GM13976 (cell line): Measurements from ENCODE around the gene DGKH.

ENCODE experiments used
- DNase-seq: peaks from one replicate; pipeline ENCODE4 v3.0.0; 2012; ENCODE audit warnings: low spot score
- in situ Hi-C: fragments of 300-500 bp; cut with MboI; formaldehyde crosslinking; loops from one replicate; pipeline ENCODE4 v1.12.0; 2022; ENCODE audit warnings: low sequenced_read_pairs, mixed read lengths, inconsistent platforms; ENCODE audit not compliant: unreplicated experiment
- TF ChIP-seq, protein P1 (sequence below): IDR thresholded peaks from 2 replicates; pipeline ENCODE4 v1.5.1; 2012; ENCODE audit warnings: borderline replicate concordance, mild to moderate bottlenecking; ENCODE audit not compliant: insufficient read depth; ENCODE audit errors: extremely low read depth, missing control alignments, control extremely low read depth

The DGKH gene

DNA sequence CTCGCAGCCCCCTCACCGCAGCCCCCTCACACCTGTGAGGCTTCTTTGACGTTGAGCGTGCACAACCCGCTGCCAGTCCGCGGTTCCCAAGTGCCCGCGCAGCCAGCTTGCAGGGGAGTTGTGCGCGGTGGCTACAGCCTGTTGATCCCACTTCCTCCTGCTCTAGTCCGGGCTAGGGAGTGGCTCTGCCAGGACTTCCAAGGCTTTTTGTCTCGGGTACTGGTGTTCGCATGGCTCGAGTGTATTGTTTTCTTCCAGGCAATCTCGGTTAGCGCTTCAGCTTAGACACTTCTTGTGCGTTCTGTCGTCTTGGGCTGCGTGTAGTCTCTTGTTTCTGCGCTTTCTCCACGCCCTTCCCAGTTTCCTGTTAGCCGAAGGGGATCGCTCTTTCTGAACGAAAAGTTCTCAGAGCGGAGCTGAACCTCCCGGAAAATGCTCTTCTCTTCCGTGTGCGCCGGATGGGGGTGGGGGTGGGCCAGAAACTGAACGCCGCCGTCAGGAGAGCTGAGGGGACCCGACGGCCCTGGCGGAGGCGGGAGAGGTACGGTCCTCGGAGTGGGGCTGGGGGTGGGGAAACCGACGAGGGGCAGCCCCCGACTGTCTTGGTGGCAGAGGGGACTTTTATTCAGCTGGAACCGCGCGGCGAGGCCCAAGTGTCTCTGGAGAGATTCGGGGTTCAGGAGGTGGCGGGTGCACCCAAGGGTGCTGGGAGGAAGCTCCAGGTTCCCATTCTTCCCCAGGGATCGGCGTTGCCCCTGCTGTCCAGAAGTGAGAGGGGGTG is 697 bp upstream of the DGKH start:
- DNase-seq, result peak; percentile 78
- TF ChIP-seq, protein P1, sequence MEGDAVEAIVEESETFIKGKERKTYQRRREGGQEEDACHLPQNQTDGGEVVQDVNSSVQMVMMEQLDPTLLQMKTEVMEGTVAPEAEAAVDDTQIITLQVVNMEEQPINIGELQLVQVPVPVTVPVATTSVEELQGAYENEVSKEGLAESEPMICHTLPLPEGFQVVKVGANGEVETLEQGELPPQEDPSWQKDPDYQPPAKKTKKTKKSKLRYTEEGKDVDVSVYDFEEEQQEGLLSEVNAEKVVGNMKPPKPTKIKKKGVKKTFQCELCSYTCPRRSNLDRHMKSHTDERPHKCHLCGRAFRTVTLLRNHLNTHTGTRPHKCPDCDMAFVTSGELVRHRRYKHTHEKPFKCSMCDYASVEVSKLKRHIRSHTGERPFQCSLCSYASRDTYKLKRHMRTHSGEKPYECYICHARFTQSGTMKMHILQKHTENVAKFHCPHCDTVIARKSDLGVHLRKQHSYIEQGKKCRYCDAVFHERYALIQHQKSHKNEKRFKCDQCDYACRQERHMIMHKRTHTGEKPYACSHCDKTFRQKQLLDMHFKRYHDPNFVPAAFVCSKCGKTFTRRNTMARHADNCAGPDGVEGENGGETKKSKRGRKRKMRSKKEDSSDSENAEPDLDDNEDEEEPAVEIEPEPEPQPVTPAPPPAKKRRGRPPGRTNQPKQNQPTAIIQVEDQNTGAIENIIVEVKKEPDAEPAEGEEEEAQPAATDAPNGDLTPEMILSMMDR, result no peak
- in situ Hi-C loops, result no loop called here

DNA sequence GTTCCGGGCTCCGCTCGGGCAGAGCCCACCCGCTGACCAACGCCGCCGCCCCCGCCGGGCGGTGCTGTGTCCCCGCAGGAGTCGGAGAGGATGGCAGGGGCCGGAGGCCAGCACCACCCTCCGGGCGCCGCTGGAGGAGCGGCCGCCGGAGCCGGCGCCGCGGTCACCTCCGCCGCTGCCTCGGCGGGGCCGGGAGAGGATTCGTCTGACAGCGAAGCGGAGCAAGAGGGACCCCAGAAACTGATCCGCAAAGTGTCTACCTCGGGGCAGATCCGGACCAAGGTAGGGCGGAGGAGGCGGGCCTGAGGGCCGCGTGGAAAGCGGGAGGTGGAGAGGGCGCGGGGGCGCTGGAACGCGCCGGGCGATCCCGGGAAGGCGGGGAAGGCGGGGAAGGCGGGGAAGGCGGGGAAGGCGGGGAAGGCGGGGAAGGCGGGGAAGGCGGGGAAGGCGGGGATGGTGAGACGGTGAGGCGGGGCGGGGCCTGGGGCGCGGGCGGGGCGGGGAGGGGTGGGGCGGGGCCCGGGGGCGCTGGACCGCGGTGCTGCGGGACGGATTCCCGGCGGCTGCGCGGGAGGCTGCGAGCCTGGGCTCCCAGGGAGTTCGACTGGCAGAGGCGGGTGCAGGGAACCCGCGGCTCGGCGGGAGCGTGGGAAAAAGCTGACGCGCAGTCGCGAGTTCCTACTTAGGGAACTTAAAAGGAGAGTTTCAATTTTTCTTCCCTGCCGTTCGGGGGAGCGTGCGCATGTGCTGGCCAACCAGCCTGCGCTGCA is 421 bp downstream of the DGKH start:
- in situ Hi-C loops, result no loop called here
- DNase-seq, result peak; percentile 86
- TF ChIP-seq, protein P1, result peak; percentile 6

DNA sequence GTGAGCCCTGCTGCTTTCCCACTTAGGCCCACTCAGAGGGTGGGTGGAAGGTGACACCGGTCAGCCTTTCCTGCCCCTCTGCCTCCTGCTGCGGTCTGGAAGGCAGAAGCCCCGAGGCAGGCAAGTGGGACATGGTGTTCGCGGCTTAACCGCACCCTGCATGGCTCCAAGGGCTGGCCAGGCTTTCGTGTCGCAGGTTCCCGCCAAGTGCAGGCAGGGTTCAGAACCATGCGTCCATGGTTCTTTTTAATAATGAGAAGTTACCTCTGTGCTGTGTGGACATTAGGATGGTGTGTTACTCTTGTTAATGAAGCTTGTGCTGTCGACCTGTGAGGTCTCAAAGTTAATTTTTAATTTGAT is 986 bp downstream of the DGKH start:
- in situ Hi-C loops, result no loop called here
- no peak for DNase-seq
- TF ChIP-seq, protein P1, result no peak

DNA sequence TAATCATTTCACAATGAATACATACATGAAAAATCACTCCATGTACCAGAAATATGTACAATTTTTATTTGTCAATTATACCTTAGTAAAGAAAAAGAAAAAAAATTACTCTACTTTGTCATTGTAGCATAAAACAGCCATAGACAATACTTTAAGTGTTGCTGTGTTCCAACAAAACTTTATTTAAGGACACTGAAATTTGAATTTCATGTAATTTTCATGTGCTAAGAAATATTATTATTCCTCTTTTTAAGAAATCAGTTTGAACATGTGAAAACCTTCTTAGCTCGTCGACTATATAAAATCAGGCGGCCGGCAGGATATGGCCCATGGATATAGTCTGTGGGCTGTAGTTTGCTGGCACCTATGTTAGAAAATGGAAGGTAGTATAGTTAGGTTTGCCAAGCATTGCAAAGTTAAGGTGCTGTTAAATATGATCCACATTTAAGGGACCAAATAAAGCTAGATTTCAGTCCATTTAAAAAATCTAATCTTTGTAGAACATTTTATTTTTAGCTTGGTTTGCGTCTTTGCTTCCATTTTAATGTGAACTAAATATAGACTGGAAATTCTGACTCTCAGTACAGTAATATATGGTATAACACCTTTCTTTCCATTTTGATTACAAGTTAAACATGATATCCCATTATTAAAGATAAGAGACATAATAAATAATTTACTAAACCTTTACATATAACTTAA is 6.5 kb downstream of the DGKH start:
- in situ Hi-C loops, result no loop called here
- DNase-seq, result no peak
- TF ChIP-seq, protein P1, result no peak

DNA sequence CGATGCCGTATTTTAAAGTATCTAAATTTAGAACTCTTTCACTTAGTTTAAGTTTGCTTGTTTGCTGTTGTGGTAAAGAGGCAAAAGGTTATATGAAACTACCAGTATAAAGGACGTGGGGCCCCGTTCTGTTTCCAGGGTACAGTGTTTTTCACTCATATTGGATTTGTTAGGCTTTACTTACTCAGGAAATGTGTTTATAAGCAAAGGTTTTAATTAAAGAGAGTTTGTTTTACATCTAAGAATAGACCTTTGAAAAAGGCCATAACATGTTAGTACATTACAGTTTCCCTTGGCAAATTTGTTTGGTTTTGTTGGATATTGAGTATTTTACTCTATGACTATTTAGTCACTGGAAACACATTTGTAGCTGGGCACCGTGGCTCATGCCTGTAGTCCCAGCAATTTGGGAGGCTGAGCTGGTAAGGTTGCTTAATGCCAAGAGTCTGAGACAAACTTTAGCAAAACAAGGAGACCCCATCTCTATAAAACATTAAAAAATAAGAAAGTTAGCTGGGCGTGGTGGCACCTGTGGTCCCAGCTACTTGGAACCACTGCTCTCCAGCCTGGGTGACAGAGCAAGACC is 7.1 kb downstream of the DGKH start:
- in situ Hi-C loops, result no loop called here
- TF ChIP-seq, protein P1, result no peak
- DNase-seq, result no peak

DNA sequence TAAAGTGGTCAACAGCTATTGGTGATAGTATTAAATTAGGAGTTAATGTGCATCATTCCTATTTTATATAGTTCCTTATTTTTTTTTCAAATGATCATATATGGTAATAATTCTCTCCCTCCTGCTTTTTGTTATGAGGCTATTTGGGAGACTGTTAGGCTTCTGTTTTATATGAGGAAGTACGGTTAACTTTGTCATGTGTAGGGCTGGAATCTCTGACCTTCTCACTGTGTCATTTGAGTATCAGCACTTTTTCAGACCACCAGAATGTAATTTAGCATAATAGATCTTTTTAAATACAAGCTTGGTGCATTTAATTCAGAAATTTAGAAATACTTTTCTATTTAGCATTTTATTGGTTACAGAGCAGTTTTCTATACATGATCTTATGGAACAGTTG is 7.7 kb downstream of the DGKH start:
- TF ChIP-seq, protein P1, result no peak
- in situ Hi-C loops, result no loop called here
- no peak for DNase-seq
